Body of pancreas (tissue), 4 donors: ENCODE data around the gene CHN1.

ENCODE experiments used
- CTCF ChIP-seq, 7 experiments: fragments of 450-650 bp in 4 of 7; fragments of 200-600 bp in 3 of 7; sonication (generic) in 3 of 7; IDR thresholded peaks; one replicate each; pipeline ENCODE4 v1.5.1; 2016 to 2019; ENCODE audit warnings: antibody characterized with exemption in 7 of 7
- POLR2A ChIP-seq, 3 donors: fragments of 450-650 bp; IDR thresholded peaks; one replicate each; pipeline ENCODE4 v1.6.1; 2016; ENCODE audit warnings: antibody characterized with exemption in 3 of 3, mild to moderate bottlenecking in 2 of 3

GRCh38 chr2:174939046-174939445 lies 66.1 kb downstream of the CHN1 start:
- TF ChIP-seq POLR2A (IDR thresholded peaks at IDR 0.05) (no peak), CTCF (IDR thresholded peaks at IDR 0.05) (no peak)
